Measurements from ENCODE around the gene RGS19. TPM values are rescaled to one million over a fixed set of nuclear protein-coding genes. Genes with fewer than 3 reads are reported as not detected.
A peak's percentile ranks its signal among the peaks of the same experiment; 100 is the strongest.

The RGS19 gene
- total RNA-seq, 1 donor from 2014 or later: 10.8 TPM

DNA sequence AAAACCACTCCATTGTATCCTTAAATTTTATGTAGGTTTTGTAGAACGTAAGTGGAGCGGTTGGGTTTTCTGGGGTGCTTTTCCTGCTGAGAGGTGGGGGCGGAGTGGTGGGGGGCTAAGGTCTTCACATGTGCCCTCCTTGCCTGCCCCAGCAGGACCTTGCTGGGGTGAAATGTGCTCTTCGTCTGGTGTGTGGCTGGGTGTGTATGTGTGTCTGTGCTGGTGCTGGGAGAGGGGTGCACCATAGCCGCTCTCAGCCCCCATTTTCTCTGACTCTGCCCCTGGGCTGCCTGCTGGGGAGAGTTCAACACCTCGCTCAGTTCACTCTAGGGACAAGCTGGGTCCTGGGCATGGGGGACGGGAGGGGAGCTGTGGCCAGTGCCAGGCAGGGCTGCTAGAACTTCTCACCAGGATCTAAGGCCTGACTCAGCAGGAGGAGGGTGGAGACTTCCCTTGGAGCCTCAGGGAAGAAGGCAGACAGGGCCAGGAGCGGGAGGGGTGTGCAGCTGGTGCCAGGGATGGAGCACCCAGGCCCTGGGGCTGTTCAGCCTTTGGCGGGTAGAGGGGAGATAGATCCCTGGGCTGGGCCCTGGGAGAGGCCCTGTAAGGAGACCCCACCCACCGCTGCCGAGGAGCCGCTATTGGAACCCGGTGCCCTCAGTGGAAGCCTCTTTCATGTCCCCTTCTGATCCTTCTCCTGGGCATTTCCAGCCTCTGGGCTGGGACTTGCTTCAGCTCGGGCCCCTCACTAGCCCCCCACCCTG lies 34.7 kb downstream of the RGS19 start:
- intact Hi-C loops (cut with DNase I): no loop called here
- no peak for ATAC-seq
- no peak for DNase-seq (ENCODE audit: low spot score)

DNA sequence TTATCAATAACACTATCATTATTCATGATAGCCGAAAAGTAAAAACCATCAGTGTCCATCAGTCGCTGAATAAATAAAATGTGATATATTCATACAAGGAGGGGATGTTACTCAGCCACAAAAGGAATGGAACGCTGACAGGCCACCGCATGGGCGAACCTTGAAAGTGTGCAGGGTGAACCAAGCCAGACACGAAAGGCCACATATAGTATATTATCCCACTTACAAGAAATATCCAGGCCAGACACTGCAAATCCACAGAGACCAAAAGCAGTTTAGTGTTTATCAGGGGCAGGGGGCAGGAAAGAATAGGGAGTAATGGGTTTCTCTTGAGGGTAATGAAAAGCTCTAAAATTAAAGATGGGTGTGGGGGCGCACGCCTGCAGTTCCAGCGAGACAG lies 35.5 kb downstream of the RGS19 start:
- no peak for ATAC-seq
- intact Hi-C loops (cut with DNase I): no loop called here
- DNase-seq (ENCODE audit: low spot score): no peak

DNA sequence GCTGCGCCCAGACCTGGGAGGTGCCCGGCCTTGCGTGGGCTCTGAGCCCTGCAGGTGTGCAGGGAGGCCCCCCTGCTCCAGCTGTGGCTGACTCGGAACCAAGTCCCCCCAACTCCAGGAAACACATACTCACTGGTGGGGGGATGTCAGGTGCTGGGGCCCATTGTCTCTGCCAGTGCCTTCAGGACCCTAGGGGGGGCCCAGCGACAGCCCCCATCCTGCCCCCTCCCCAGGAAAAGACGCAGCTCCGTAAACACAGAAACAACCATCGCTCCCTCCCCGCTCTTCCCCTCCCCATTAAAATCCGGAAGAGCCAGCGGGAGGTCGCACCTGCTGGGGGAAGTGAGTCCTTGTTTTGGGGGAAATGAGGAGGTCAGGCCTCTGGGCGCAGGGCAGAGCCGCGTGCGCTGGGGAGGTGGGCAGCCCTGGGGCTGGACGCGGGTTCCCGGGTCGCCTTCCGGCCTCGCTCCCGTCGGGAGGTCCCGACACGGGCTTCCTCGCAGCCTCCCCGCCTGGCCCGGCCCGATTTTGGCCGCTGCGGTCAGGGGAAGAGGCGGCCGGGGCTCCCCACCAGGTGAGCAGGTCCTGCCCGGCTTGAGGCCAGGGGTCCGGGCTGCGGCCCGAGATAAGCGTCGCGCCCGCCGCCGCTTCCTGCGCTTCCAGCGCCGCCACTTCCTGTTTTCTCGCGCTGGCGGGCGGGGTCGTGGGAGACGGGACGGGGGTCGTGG lies 37.1 kb downstream of the RGS19 start:
- DNase-seq (ENCODE audit: low spot score) (no peak), ATAC-seq (no peak)
- intact Hi-C loops (cut with DNase I): no loop called here

DNA sequence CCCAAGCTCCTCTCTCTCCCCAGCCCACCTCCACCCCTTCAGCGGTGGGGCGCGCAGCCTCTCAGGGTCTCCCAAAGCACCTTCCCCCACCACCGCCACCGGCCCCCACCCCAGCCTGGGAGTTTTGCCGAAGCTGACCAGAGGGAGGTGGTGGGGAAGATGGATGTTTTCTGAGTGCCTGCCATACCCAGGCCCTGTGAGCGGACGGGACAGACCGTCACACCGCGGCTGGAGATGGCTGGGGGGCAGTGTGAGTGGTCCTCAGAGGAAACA lies 37.6 kb downstream of the RGS19 start:
- ATAC-seq (no peak), DNase-seq (ENCODE audit: low spot score) (no peak)
- intact Hi-C loops (cut with DNase I): no loop called here

DNA sequence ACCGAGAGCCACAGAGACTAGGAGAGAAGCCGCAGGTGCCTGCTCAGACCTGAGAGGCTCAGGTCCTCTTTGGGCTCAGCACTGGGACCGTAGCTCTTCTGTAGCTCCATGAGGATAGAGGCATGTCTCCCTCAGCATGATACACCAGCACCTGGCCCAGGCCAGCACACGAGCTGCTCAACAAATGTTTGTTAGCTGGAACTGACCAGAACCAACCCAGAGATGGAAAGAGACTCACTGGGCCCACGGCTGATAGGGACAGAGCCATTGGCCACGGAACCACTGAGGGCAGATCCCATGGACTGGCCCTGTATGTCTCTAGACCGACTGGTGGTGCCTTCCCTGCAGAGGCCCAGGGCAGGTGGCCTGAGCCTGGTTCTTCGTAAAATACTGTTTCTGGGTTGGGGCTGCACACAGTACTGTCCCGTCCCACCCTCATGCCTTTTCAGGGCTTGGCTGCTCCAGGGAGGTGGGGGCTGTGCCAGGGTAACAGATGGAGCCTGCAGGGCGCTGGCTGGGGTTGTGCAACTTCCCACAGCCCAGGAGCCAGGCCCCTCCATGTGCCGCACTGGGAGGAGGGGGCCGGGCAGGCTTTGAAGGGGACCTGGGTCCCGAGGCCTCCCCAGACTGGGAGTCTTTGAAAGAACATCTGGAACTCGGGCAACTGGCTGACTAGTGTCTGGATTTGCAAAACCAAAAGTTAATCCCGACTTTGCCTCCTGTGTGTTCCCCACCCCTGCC lies 38.1 kb downstream of the RGS19 start:
- no peak for DNase-seq (ENCODE audit: low spot score)
- peak; percentile 19 for ATAC-seq
- intact Hi-C loops (cut with DNase I): no loop called here

DNA sequence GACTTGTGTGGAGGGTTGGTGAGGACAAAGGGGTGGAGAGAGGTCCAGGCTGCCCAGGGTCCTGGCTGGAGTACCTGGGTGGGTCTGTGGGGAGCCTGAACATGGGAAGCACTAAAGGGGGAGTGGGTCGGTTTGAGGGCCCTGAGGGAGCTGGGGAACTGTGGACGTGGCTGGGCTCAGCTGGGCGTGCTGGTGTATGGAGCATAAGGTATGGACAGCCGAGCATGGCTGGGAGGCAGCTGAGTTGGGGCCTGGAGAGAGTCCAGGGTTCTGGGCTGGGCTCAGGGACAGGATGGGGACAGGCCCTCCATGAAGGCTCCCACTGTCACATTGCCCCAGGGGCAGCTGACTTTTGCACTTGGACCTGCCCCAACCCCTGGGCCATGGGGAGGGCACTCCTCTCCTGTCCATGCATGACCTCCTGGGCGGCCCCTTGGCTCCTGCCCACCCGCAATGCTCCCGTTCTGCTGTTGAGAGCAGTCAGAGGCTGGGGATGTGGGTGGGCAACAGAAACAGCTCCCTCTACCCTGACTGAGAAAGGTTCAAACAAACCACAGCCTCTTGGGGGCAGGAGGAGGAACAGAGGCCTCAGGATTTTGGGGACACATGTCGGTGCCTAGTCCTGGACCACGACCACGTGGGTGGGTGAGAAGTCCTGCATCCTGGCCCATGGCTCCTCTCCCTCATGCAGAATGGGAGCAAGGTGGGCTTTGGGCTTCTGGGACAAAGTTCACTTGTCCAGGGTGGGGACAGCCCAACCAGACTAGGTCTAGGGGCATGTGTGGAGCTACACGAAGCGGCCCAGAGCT lies 38.9 kb downstream of the RGS19 start:
- intact Hi-C loops (cut with DNase I): no loop called here
- DNase-seq (ENCODE audit: low spot score) (no peak), ATAC-seq (no peak)

DNA sequence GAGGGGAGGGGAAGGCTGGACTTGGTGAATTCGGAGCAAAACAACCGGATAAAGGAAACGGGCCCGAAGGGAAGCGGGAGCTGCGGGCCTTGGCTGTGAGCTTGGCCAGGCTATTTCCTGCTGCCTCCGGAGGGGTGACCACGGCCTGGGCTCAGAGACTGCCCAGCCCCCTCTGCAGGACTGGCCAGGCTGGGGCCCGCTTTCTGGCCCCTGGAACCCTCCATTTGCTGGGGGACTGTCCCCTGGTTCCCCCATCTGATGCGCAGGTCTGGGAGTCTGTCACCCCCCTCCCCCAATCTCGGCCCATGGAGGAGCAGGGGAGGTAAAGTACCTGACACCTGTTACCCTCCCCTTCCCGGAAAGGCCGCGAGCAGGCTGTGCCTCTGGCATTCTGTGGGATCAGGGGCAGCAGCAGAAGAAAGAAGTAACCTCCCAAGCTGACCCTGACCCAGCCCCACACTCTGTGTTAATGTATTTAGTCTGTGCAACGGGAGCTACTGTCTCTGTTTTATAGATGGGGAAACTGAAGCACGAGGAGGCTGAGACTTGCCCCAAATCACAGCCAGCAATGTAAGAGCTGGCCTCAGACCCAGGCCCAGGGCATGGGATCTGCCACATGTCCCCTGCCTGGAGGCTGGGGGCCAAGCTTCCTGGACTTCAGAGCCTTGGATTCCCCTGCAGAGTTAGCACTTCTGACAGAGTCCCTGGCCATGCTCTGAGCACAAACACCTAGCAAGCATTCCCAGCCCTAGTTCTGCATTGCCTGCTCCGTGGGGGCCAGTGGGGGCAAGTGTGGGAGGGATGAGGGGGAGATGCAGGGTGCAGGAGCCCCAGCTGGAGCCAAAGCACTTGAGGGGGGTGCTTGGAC lies 39.8 kb downstream of the RGS19 start:
- DNase-seq (ENCODE audit: low spot score) (no peak), ATAC-seq (peak; percentile 25)
- intact Hi-C loops (cut with DNase I): loop anchor here (5.0 kb wide), 1 partner anchor 78 kb away; no protein-coding TSS in a partner anchor

DNA sequence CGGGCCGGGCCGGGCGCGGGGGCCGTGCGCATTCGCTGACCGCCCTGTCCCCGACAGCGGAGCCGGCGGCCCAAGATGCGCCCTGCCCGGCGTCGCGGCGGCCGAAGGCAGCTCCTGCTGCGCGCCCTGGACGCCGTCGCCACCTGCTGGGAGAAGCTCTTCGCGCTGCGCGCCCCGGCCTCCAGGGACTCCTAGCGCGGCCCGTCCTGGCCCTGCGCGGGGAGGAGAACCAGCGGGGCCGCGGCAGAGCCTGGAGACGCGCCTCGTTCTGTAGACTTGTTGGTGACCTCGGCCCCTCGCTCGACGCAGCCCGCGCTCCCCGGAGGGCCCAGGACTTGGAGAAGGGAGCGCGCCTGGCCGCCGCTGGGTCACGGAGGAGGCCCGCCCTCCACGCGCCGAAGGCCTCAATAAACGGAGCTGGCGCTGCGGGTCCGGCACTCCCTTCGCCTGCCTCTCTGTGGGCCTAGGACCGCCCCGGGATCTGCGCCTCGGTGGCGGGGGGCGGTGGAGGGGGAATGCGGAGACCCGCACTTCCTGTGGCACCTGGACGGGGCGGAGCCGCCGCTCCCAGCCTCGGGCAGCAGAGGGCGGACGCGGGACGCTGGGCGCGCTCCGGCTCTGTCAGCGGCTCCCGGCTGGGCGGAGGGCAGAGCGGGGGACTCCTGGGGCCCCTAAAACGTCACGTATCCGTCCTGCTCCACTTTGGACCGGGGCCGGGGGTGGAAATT lies 40.6 kb downstream of the RGS19 start:
- intact Hi-C loops (cut with DNase I): loop anchor here (5.0 kb wide), 1 partner anchor 79 kb away; no protein-coding TSS in a partner anchor

DNA sequence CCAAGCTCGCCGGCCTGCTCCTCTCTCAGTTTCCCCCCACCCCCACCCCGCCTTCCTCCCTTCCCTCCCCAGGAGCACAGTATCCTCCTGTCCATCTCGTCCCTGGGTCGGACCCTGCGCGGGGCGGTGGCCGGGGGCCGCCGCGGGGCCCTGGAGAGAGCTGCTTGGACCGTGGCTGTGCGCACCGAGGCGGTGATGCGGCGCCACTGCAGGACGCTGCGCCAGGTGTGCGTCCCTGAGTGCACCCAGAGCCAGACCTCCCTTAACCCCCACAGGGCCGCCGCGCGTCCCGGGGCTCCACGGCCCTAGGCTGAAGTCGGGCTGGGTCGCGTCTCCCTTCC lies 41.1 kb downstream of the RGS19 start:
- no peak for ATAC-seq
- intact Hi-C loops (cut with DNase I): loop anchor here (5.0 kb wide), 1 partner anchor 79 kb away; no protein-coding TSS in a partner anchor
- no peak for DNase-seq (ENCODE audit: low spot score)

More for the DNA sequence above, 40.6 kb downstream of the RGS19 start:
- DNase-seq (ENCODE audit: low spot score): peak; percentile 82
- ATAC-seq: peak; percentile 75

DNA sequence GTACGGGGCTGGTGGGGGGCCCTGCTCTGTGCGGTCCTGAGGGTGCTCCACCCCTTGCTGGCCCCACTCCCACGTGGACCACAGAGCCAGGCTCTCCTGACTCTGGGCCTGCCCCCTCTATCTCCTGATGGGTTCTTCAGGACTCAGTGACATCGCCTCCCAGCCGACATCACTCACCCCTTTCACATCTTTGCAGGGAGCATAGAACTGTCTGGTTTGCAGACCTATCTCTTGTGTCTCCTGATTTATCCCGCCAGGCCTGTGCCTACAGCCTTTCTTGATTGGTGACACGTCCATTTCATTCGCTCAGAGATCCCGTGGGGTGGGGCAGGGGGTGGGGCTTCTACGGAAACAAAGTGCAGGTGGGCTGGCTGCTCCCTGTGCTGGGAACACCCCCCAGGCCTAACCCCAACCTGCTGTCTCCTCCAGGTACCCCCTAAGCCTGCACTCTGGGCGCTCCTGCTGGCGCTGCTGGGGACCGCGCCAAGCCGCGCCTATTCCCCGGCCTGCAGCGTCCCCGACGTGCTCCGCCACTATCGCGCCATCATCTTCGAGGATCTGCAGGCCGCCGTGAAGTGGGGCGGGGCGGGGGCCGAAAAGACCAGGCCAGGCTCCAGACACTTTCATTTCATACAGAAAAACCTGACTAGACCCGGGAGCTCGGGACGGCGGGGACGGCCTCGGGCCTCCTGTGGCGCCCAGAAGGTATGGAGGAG lies 41.7 kb downstream of the RGS19 start:
- intact Hi-C loops (cut with DNase I): loop anchor here (5.0 kb wide), 1 partner anchor 80 kb away; no protein-coding TSS in a partner anchor
- no peak for ATAC-seq
- no peak for DNase-seq (ENCODE audit: low spot score)

DNA sequence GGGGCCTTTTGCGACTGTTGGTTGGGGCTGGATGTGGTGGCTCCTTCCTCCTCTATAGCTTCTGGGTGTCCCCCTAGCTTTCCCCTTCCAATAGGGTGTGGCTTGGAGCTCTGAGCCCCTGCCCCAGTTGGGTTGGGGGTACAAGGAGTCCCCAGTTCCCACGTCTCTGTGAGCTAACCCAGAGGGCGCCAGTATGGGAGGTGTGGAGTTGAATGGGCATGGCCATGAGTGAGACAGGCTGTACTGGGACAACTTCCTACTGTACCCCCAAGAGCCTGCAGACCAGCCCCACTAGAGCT lies 42.2 kb downstream of the RGS19 start:
- ATAC-seq (no peak), DNase-seq (ENCODE audit: low spot score) (no peak)
- intact Hi-C loops (cut with DNase I): loop anchor here (5.0 kb wide), 1 partner anchor 80 kb away; no protein-coding TSS in a partner anchor

DNA sequence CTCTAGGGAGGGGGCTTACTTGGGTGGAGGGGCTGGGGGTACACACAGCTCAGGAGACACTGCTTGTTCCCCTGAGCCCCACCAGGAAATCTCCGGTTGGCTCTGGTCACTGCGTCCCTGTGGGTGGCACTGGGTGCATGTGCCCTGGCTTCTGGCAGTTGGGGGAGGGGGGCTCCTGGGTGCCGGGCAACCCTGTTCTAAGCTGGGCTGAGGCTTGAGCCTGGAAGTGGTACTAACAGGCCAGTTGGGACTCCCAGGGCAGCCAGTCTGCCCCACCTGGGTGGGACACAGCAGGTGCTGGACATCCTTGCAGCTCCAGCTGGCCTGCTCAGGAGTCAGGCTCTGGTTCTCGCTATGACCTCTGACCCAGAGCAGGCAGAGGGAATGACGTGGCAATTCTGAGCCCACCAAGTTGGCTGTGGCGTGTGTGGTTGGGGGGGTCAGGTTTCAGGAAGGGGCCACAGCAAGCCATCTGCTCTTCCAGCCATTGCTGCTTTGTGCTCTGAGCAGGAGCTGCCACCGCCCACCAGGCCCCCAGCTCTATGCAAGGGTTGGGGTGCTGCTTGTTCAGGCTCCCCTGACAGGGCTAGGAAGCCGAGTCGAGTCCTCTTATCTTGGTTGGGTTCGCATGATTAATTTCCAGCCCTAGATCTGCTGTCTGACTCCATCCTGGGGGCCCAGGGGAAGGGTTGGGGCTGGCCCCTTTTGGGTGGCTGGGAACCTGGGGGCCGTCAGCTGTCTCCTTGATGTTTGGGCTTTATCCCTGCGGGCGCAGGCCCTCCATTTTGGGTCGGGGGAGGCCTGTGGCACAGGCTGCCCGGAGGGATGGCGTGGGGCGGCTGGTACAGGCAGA lies 42.7 kb downstream of the RGS19 start:
- DNase-seq (ENCODE audit: low spot score): no peak
- no peak for ATAC-seq
- intact Hi-C loops (cut with DNase I): loop anchor here (5.0 kb wide), 1 partner anchor 81 kb away; no protein-coding TSS in a partner anchor

DNA sequence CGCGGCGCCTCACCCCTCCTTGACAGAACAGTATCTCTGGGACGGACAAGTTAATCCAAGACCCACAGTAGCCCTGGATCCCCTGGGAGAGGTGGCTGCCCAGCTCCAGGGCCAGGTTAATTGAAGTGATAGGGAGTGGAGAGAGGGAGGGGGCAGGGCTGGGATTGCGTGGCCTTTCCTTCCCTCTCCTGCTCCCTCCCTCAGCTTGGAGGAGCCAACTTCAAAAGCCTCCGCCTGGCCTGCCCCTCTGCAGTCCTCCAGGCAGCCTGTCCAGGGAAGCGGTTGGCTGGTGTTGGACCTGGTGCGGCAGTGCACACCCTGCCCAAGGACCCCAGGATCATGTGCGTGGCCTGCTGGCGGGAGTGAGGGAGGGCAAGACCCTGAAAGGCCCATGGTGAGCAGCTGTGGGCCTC lies 43.4 kb downstream of the RGS19 start, which contains the start of gene C20orf204:
C20orf204 (plus strand) TSS at position 250 of the 413 bp plus-strand sequence; CDS start at position 392, 142 bp downstream.
- DNase-seq (ENCODE audit: low spot score) (no peak), ATAC-seq (no peak)
- intact Hi-C loops (cut with DNase I): loop anchor here (5.0 kb wide), 1 partner anchor 81 kb away; no protein-coding TSS in a partner anchor

DNA sequence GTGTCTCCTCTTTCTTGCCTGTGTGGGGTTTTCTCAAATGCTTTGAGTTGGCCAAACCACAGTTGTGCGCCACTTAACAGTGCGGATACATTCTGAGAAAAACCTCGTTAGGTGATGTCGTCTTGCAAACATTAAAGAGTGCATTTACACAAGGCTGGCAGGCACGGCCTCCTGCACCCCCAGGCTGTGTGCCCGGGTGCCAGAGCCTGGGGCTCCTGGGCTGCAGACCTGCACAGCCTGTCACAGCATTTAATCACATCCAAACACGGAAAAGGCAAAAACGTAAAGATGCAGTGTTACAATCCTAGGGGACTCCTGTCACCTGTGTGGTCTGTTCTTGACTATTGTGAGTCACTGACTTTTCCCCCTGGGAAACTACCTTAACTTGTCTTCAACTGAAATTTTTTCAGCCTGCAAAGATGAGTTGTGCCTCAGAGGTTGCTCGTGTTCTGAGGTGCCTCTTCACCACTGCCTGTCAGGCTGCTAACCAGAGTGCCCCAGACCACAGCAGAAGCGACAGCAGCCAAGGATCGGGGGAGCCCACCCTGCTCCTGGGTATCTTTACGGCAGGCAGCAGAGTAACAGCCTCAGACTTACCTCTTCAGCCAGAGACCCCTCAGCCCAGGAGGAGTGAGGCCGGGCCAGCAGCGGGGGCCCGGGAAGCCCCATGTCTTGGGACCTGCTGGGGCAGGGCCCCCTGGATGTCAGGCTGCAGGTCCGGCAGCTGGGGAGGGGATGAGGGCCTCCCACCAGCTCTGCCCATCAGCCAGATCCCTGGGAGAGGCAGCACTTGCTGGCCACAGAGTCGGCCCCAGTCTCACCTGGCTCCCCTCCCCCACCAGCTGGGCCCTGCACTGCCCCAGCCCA lies 44.0 kb downstream of the RGS19 start:
- intact Hi-C loops (cut with DNase I): loop anchor here (5.0 kb wide), 1 partner anchor 82 kb away; no protein-coding TSS in a partner anchor
- ATAC-seq (no peak), DNase-seq (ENCODE audit: low spot score) (no peak)

DNA sequence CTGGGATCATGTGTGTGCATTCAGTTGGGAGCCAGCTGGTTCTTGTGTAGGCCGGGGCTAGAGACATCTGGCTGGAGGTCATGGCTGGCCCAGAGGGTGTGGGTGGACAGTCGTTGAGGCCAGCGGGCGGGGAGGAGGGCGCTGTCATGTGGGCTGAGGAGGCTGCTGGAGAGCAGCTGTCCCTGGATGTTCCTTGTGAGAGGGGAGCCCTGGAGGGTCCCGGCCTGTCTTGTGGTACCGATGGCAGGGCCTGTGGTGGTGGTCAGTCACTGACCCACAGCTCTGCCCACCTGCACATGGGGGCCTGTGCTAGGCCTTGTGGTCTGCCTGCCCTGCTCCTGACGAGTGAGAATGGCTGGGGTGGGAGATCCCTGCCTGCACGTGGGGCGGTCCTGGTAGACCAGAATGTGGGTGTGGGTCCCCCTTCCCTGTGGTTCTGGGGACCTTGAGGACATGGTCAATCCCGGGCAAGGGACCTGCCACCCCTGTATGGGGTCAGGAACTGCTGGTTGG lies 45.3 kb downstream of the RGS19 start:
- DNase-seq (ENCODE audit: low spot score) (no peak), ATAC-seq (peak; percentile 73)
- intact Hi-C loops (cut with DNase I): no loop called here

All from sciatic nerve (tissue), 2 donors.